HCT116 (cell line): ENCODE results near the gene ARHGAP20. TPM values are rescaled to one million over a fixed set of nuclear protein-coding genes. Genes with fewer than 3 reads are reported as not detected.
A peak's percentile ranks its signal among the peaks of the same experiment; 100 is the strongest.

Experiments
- ATAC-seq: fragments of 200-7000 bp; cut with Tn5 transposase; 2 replicates; pipeline ENCODE4 v1.9.1; 2020; ENCODE audit warnings: mild to moderate bottlenecking, moderate library complexity
- BruUV-seq: library from RNA; stranded (reverse); fragments of 400-500 nt; replicated peaks from 2 replicates; lab custom pipeline; 2021; lab: Mats Ljungman, UMichigan
- CTCF ChIA-PET: fragments of 300-600 bp; sonication (Branson Sonifier 250); formaldehyde crosslinking; loops from one replicate; lab custom pipeline; 2021; ENCODE audit warnings: antibody characterized with exemption; lab: Charles Lee
- POLR2A ChIA-PET: fragments of 300-600, 350-600 bp; sonication (Branson Sonifier 250); formaldehyde crosslinking; loops from one replicate; lab custom pipeline; 2021; ENCODE audit warnings: antibody characterized with exemption; lab: Charles Lee
- RAD21 ChIA-PET, 2 experiments: fragments of 300-600 bp; sonication (Branson Sonifier 250); formaldehyde crosslinking; loops; one replicate each; lab custom pipeline; 2023; ENCODE audit warnings: low total read pairs in 2 of 2; ENCODE audit not compliant: uncharacterized antibody in 2 of 2, unreplicated experiment in 2 of 2, low non-redundant PET in 1 of 2; lab: Charles Lee
- DNase-seq: peaks from one replicate; pipeline ENCODE4 v3.0.0-alpha.2; 2010; ENCODE audit warnings: low read depth, low spot score
- H2AFZ ChIP-seq: fragments of 200-600 bp; shearing (Covaris generic), sonication (generic); 2 replicates; pipeline ENCODE4 v1.6.1; 2017; ENCODE audit warnings: low read depth, mixed run types, mixed read lengths, antibody characterized with exemption, low read length; ENCODE audit not compliant: poor library complexity, severe bottlenecking
- H3K27ac ChIP-seq: 2 replicates; pipeline ENCODE4 v1.5.1; 2012; ENCODE audit warnings: low read depth, low read length
- H3K27me3 ChIP-seq: fragments of 200-600 bp; sonication (generic); 2 replicates; pipeline ENCODE4 v1.6.1; 2016; ENCODE audit warnings: mixed run types, low read length, mixed read lengths; ENCODE audit not compliant: insufficient read depth
- H3K36me3 ChIP-seq, 2 experiments: fragments of 200-500 bp in 1 of 2; fragments of 200-600 bp in 1 of 2; sonication (Bioruptor generic) in 1 of 2; sonication (generic) in 1 of 2; 2 replicates each; pipeline versions ENCODE4 v1.5.1 to v1.6.1; 2014 to 2016; ENCODE audit warnings: low read length in 2 of 2, inconsistent platforms in 1 of 2, mixed read lengths in 1 of 2, mixed run types in 1 of 2; ENCODE audit not compliant: insufficient read depth in 2 of 2, control insufficient read depth in 1 of 2
- H3K4me1 ChIP-seq, 2 experiments: fragments of 200-600 bp in 1 of 2; sonication (generic) in 1 of 2; 2 replicates each; pipeline versions ENCODE4 v1.5.1 to v1.6.1; 2012 to 2017; ENCODE audit warnings: low read length in 2 of 2, inconsistent platforms in 1 of 2, mild to moderate bottlenecking in 1 of 2, mixed read lengths in 1 of 2, mixed run types in 1 of 2, moderate library complexity in 1 of 2; ENCODE audit not compliant: insufficient read depth in 2 of 2, control insufficient read depth in 1 of 2
- H3K4me2 ChIP-seq: fragments of 200-600 bp; sonication (generic); 2 replicates; pipeline ENCODE4 v1.6.1; 2017; ENCODE audit warnings: mixed run types, low read length, mixed read lengths
- H3K4me3 ChIP-seq, 2 experiments: fragments of 200-600 bp in 1 of 2; sonication (generic) in 1 of 2; replicated peaks in 1 of 2; 2 replicates each; pipeline ENCODE4 v1.5.1; 2011 to 2016; ENCODE audit warnings: low read length in 2 of 2, control low read depth in 1 of 2, low read depth in 1 of 2, mild to moderate bottlenecking in 1 of 2, mixed read lengths in 1 of 2, mixed run types in 1 of 2
- H3K79me2 ChIP-seq: fragments of 200-600 bp; sonication (generic); 2 replicates; pipeline ENCODE4 v1.6.1; 2017; ENCODE audit warnings: mild to moderate bottlenecking, mixed run types, low read length, moderate library complexity, mixed read lengths; ENCODE audit not compliant: insufficient read depth
- H3K9ac ChIP-seq: fragments of 200-600 bp; sonication (generic); 2 replicates; pipeline ENCODE4 v1.6.1; 2016; ENCODE audit warnings: low read length, mixed read lengths
- H3K9me2 ChIP-seq: fragments of 200-600 bp; sonication (generic), shearing (Covaris generic); 2 replicates; pipeline ENCODE4 v1.6.1; 2017; ENCODE audit warnings: mixed run types, mild to moderate bottlenecking, moderate library complexity; ENCODE audit not compliant: insufficient read depth
- H3K9me3 ChIP-seq, 2 experiments: fragments of 200-500 bp in 1 of 2; fragments of 200-600 bp in 1 of 2; sonication (Bioruptor generic) in 1 of 2; sonication (generic) in 1 of 2; 2 replicates each; pipeline ENCODE4 v1.6.1; 2014 to 2017; ENCODE audit warnings: low read length in 2 of 2, mixed read lengths in 2 of 2, inconsistent platforms in 1 of 2, low read depth in 1 of 2, mild to moderate bottlenecking in 1 of 2, mixed run types in 1 of 2, moderate library complexity in 1 of 2; ENCODE audit not compliant: control insufficient read depth in 1 of 2, insufficient read depth in 1 of 2
- H4K20me1 ChIP-seq: fragments of 200-600 bp; sonication (generic), shearing (Covaris generic); 2 replicates; pipeline ENCODE4 v1.6.1; 2017; ENCODE audit warnings: mixed run types, mild to moderate bottlenecking, moderate library complexity; ENCODE audit not compliant: insufficient read depth
- CBX3 ChIP-seq: IDR thresholded peaks from 2 replicates; pipeline ENCODE4 v1.6.1; 2012; ENCODE audit warnings: low read depth
- CEBPB ChIP-seq: IDR thresholded peaks from 2 replicates; pipeline ENCODE4 v1.6.1; 2012; ENCODE audit warnings: low read depth
- CTCF ChIP-seq, 3 experiments: fragments of 200-600 bp in 1 of 3; sonication (generic) in 1 of 3; IDR thresholded peaks in 2 of 3; conservative IDR thresholded peaks in 1 of 3; 2 replicates each; pipeline ENCODE4 v1.5.1; 2012 to 2017; ENCODE audit warnings: low read depth in 2 of 3, low read length in 2 of 3, antibody characterized with exemption in 1 of 3, borderline replicate concordance in 1 of 3, control low read depth in 1 of 3, mild to moderate bottlenecking in 1 of 3, mixed read lengths in 1 of 3, mixed run types in 1 of 3, moderate library complexity in 1 of 3; ENCODE audit not compliant: insufficient read depth in 1 of 3
- EGR1 ChIP-seq: IDR thresholded peaks from 2 replicates; pipeline ENCODE4 v1.6.1; 2012; ENCODE audit warnings: low read depth
- EZH2 ChIP-seq: fragments of 200-600 bp; sonication (generic); IDR thresholded peaks from 2 replicates; pipeline ENCODE4 v1.6.1; 2017; ENCODE audit warnings: antibody characterized with exemption, mixed run types
- EZH2phosphoT487 ChIP-seq: fragments of 200-600 bp; IDR thresholded peaks from 2 replicates; pipeline ENCODE4 v1.6.1; 2018; ENCODE audit warnings: antibody characterized with exemption, borderline replicate concordance
- MAX ChIP-seq: IDR thresholded peaks from 2 replicates; pipeline ENCODE4 v1.6.1; 2012
- RAD21 ChIP-seq: IDR thresholded peaks from 2 replicates; pipeline ENCODE4 v1.6.1; 2012; ENCODE audit warnings: low read depth, mild to moderate bottlenecking
- SIN3A ChIP-seq: IDR thresholded peaks from 2 replicates; pipeline ENCODE4 v1.6.1; 2012; ENCODE audit warnings: low read depth
- SP1 ChIP-seq: IDR thresholded peaks from 2 replicates; pipeline ENCODE4 v1.6.1; 2012; ENCODE audit warnings: low read depth
- YY1 ChIP-seq: IDR thresholded peaks from 2 replicates; pipeline ENCODE4 v1.6.1; 2011; ENCODE audit warnings: low read length, low read depth, moderate library complexity, mild to moderate bottlenecking; ENCODE audit not compliant: insufficient replicate concordance; ENCODE audit errors: extremely low read depth
- ZBTB33 ChIP-seq: IDR thresholded peaks from 2 replicates; pipeline ENCODE4 v1.6.1; 2011; ENCODE audit warnings: mild to moderate bottlenecking, low read length, moderate library complexity; ENCODE audit not compliant: insufficient replicate concordance; ENCODE audit errors: extremely low read depth
- ZFX ChIP-seq: fragments of 450-650 bp; IDR thresholded peaks from 2 replicates; pipeline ENCODE4 v1.6.1; 2017
- ZNF274 ChIP-seq: fragments of 200-500 bp; sonication (Bioruptor generic); IDR thresholded peaks from 2 replicates; pipeline ENCODE4 v1.6.1; 2014; ENCODE audit warnings: mild to moderate bottlenecking, low read depth, low read length, inconsistent platforms
- intact Hi-C: fragments of 100-400 bp; cut with micrococcal nuclease; formaldehyde crosslinking; loops from 2 replicates; pipeline ENCODE4 v1.10.0; 2022
- total RNA-seq: library from RNA; stranded (reverse); gene quantifications from one replicate; pipeline ENCODE4 v1.2.1, GENCODE V29; 2021; ENCODE audit not compliant: unreplicated experiment
- TF ChIP-seq, protein P1 (sequence below): IDR thresholded peaks from 2 replicates; pipeline ENCODE4 v1.6.1; 2012
- TF ChIP-seq, protein P2 (sequence below): IDR thresholded peaks from 2 replicates; pipeline ENCODE4 v1.6.1; 2012; ENCODE audit warnings: low read depth

The ARHGAP20 gene
- total RNA-seq, 1 experiment from 2014 or later, result not detected

- ChIA-PET CTCF (no interaction called here), RAD21 (no interaction called here)
- DNase-seq (no peak), ATAC-seq (no peak)
- H3K9me2 ChIP-seq, result no peaks in the 10 kb centered on the region
- H3K9ac ChIP-seq, result no peak overlapping the region
- H2AFZ ChIP-seq, result no peak overlapping the region
- H3K4me1 ChIP-seq, result peaks cover 13 to 15% of the 10 kb centered on the region in 2 experiments; a peak in 3 of 4 replicates
- TF ChIP-seq MAX (no peak), EGR1 (no peak), ZBTB33 (no peak), RAD21 (no peak), ZNF274 (no peak), SP1 (no peak), CBX3 (no peak), SIN3A (no peak), YY1 (no peak), EZH2phosphoT487 (no peak), CTCF (IDR thresholded peaks at IDR 0.05 in 2 of 3, conservative IDR thresholded peaks at IDR 0.05 in 1 of 3; ENCODE audit: borderline replicate concordance in 1 of 3, insufficient read depth in 1 of 3, low read depth in 2 of 3, low read length in 2 of 3) (no peak), ZFX (no peak), EZH2 (no peak), CEBPB (no peak)
- TF ChIP-seq, protein P1, sequence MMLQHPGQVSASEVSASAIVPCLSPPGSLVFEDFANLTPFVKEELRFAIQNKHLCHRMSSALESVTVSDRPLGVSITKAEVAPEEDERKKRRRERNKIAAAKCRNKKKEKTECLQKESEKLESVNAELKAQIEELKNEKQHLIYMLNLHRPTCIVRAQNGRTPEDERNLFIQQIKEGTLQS, result no peak
- TF ChIP-seq, protein P2, sequence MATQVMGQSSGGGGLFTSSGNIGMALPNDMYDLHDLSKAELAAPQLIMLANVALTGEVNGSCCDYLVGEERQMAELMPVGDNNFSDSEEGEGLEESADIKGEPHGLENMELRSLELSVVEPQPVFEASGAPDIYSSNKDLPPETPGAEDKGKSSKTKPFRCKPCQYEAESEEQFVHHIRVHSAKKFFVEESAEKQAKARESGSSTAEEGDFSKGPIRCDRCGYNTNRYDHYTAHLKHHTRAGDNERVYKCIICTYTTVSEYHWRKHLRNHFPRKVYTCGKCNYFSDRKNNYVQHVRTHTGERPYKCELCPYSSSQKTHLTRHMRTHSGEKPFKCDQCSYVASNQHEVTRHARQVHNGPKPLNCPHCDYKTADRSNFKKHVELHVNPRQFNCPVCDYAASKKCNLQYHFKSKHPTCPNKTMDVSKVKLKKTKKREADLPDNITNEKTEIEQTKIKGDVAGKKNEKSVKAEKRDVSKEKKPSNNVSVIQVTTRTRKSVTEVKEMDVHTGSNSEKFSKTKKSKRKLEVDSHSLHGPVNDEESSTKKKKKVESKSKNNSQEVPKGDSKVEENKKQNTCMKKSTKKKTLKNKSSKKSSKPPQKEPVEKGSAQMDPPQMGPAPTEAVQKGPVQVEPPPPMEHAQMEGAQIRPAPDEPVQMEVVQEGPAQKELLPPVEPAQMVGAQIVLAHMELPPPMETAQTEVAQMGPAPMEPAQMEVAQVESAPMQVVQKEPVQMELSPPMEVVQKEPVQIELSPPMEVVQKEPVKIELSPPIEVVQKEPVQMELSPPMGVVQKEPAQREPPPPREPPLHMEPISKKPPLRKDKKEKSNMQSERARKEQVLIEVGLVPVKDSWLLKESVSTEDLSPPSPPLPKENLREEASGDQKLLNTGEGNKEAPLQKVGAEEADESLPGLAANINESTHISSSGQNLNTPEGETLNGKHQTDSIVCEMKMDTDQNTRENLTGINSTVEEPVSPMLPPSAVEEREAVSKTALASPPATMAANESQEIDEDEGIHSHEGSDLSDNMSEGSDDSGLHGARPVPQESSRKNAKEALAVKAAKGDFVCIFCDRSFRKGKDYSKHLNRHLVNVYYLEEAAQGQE, result no peak
- TF ChIP-seq, all 23 proteins: peak for 0
- POLR2A ChIA-PET, result no interaction called here
- no peak overlapping the region for H3K4me3 ChIP-seq
- H4K20me1 ChIP-seq, result no peaks in the 10 kb centered on the region
- H3K4me2 ChIP-seq, result peak overlapping the region; percentile 32
- intact Hi-C loops, result no loop called here
- H3K27me3 ChIP-seq, result peaks cover 59% of the 10 kb centered on the region
- no TSS peak for BruUV-seq
- no peaks in the 10 kb centered on the region for H3K9me3 ChIP-seq
- no peaks in the 10 kb centered on the region for H3K79me2 ChIP-seq
- no peaks in the 10 kb centered on the region for H3K36me3 ChIP-seq
- no peak overlapping the region for H3K27ac ChIP-seq
These were observed 147.4 kb downstream of the ARHGAP20 start for GRCh38 chr11:110564676-110565356.
